ENCODE measurements around the gene SMG7. TPM values are rescaled to one million over a fixed set of nuclear protein-coding genes. Genes with fewer than 3 reads are reported as not detected.

SMG7 gene
- total and polyA plus RNA-seq, 8 donors: 13.4 to 44.9 (median 29.1) TPM

GRCh38 chr1:183533617-183534174 is 61.4 kb downstream of the SMG7 start:
- Histone ChIP-seq H3K4me1 (no peaks in the 10 kb centered on the region), H3K4me3 (no peak overlapping the region), H3K27me3 (no peaks in the 10 kb centered on the region), H3K9me3 (no peaks in the 10 kb centered on the region), H3K27ac (no peak overlapping the region), H3K36me3 (peaks cover 25 to 99% (median 91%) of the 10 kb centered on the region in 4 donors)
- TF ChIP-seq EP300 (IDR thresholded peaks at IDR 0.05) (no peak), POLR2A (IDR thresholded peaks at IDR 0.05) (no peak), POLR2AphosphoS5 (IDR thresholded peaks at IDR 0.05) (no peak), CTCF (IDR thresholded peaks at IDR 0.05) (no peak)
- 86 to 92% (median 90%) methylated on average over 3 of the region's 3 CpGs for WGBS, 5 donors
- intact Hi-C loops (cut with DNase I; ENCODE audit: low total_unique reads): no loop called here
- DNase-seq: no peak

GRCh38 chr1:183537405-183537804 is 65.1 kb downstream of the SMG7 start:
- no peak for DNase-seq
- peaks cover 38 to 100% (median 97%) of the 10 kb centered on the region in 4 donors for H3K36me3 ChIP-seq
- intact Hi-C loops (cut with DNase I; ENCODE audit: low total_unique reads): no loop called here
- H3K27ac ChIP-seq: no peak overlapping the region
- no peaks in the 10 kb centered on the region for H3K4me1 ChIP-seq
- no peak overlapping the region for H3K4me3 ChIP-seq
- no peaks in the 10 kb centered on the region for H3K27me3 ChIP-seq
- WGBS, 5 donors: 93 to 96% (median 94%) methylated on average over 4 of the region's 4 CpGs
- TF ChIP-seq POLR2A (IDR thresholded peaks at IDR 0.05) (no peak), POLR2AphosphoS5 (IDR thresholded peaks at IDR 0.05) (no peak), CTCF (IDR thresholded peaks at IDR 0.05) (no peak)
- H3K9me3 ChIP-seq: no peaks in the 10 kb centered on the region

GRCh38 chr1:183543619-183544204 is 71.4 kb downstream of the SMG7 start:
- peak in 1 of 2 donors; percentile 84 for DNase-seq
- TF ChIP-seq EP300 (IDR thresholded peaks at IDR 0.05) (no peak), POLR2AphosphoS5 (IDR thresholded peaks at IDR 0.05) (peak in 1 of 3 donors; percentile 38), POLR2A (IDR thresholded peaks at IDR 0.05) (no peak), CTCF (IDR thresholded peaks at IDR 0.05) (peak in 5 of 7 experiments; percentile 35 to 60 (median 41))
- intact Hi-C loops (cut with DNase I; ENCODE audit: low total_unique reads): no loop called here
- no peak overlapping the region for H3K27ac ChIP-seq
- peaks cover 52 to 94% (median 89%) of the 10 kb centered on the region in 4 donors for H3K36me3 ChIP-seq
- 24 to 46% (median 37%) methylated on average over 2 of the region's 2 CpGs for WGBS, 5 donors
- no peaks in the 10 kb centered on the region for H3K9me3 ChIP-seq
- H3K27me3 ChIP-seq: no peaks in the 10 kb centered on the region
- H3K4me1 ChIP-seq: peaks cover 0 to 10% (median 3%) of the 10 kb centered on the region in 4 donors
- no peak overlapping the region for H3K4me3 ChIP-seq

GRCh38 chr1:183544598-183545297 is 72.4 kb downstream of the SMG7 start:
- H3K4me3 ChIP-seq: no peak overlapping the region
- 71 to 84% (median 77%) methylated on average over 5 of the region's 5 CpGs for WGBS, 5 donors
- intact Hi-C loops (cut with DNase I; ENCODE audit: low total_unique reads): no loop called here
- H3K4me1 ChIP-seq: peaks cover 0 to 10% (median 3%) of the 10 kb centered on the region in 4 donors
- H3K27ac ChIP-seq: no peak overlapping the region
- peak; percentile 46 to 60 for DNase-seq
- no peak for TF ChIP-seq POLR2AphosphoS5 (IDR thresholded peaks at IDR 0.05)
- TF ChIP-seq POLR2A (IDR thresholded peaks at IDR 0.05): no peak
- TF ChIP-seq CTCF (IDR thresholded peaks at IDR 0.05): no peak
- no peak for TF ChIP-seq EP300 (IDR thresholded peaks at IDR 0.05)
- no peaks in the 10 kb centered on the region for H3K9me3 ChIP-seq
- H3K36me3 ChIP-seq: peaks cover 53 to 94% (median 89%) of the 10 kb centered on the region in 4 donors
- H3K27me3 ChIP-seq: no peaks in the 10 kb centered on the region
